HEK293 (cell line): ENCODE measurements around the gene CACNG7.

Experiments used
- CTCF ChIA-PET: fragments of 350-600 bp; formaldehyde crosslinking; extraction: SDS; loops from one replicate; lab custom pipeline; 2021; ENCODE audit warnings: antibody characterized with exemption; lab: Yijun Ruan, JAX
- POLR2A ChIA-PET: fragments of 300-600 bp; formaldehyde crosslinking; extraction: SDS; loops from one replicate; lab custom pipeline; 2020; ENCODE audit warnings: antibody characterized with exemption, inconsistent platforms; lab: Yijun Ruan, JAX
- H3K27ac ChIP-seq: fragments of 200-500 bp; sonication (Bioruptor generic); 2 replicates; pipeline ENCODE4 v1.5.1; 2014; ENCODE audit warnings: low read depth, low read length, control low read depth, inconsistent platforms; ENCODE audit errors: extremely low read depth
- H3K36me3 ChIP-seq, 2 experiments: fragments of 200-500 bp in 1 of 2; sonication (Bioruptor generic) in 1 of 2; 1 replicate in 1 of 2; 2 replicates in 1 of 2; pipeline ENCODE4 v1.5.1; 2014 to 2017; ENCODE audit warnings: inconsistent platforms in 2 of 2, low read length in 2 of 2; ENCODE audit not compliant: control insufficient read depth in 2 of 2, insufficient read depth in 1 of 2
- H3K4me1 ChIP-seq: fragments of 200-500 bp; sonication (Bioruptor generic); 2 replicates; pipeline ENCODE4 v1.5.1; 2014; ENCODE audit warnings: mild to moderate bottlenecking, low read length, inconsistent platforms; ENCODE audit not compliant: control insufficient read depth, insufficient read depth
- H3K4me3 ChIP-seq: 2 replicates; pipeline ENCODE4 v1.5.1; 2011; ENCODE audit warnings: low read depth, mild to moderate bottlenecking, control low read depth, low read length, moderate library complexity
- H3K9me3 ChIP-seq: fragments of 200-500 bp; sonication (Bioruptor generic); 2 replicates; pipeline ENCODE4 v1.5.1; 2014; ENCODE audit warnings: low read depth, low read length, inconsistent platforms; ENCODE audit not compliant: control insufficient read depth, insufficient read depth
- HOXC10 ChIP-seq: sonication (generic); formaldehyde crosslinking; IDR thresholded peaks from 2 replicates; pipeline ENCODE4 v1.8.1; 2023; ENCODE audit warnings: mild to moderate bottlenecking, missing genetic modification reagents
- PATZ1 ChIP-seq: fragments of 450-650 bp; formaldehyde crosslinking; IDR thresholded peaks from 2 replicates; pipeline ENCODE4 v1.5.1; 2016; ENCODE audit warnings: missing biosample characterization, missing genetic modification characterization
- PRDM10 ChIP-seq: fragments of 450-650 bp; formaldehyde crosslinking; IDR thresholded peaks from 2 replicates; pipeline ENCODE4 v1.5.1; 2016; ENCODE audit warnings: missing biosample characterization, missing genetic modification characterization
- SCRT2 ChIP-seq: fragments of 450-650 bp; formaldehyde crosslinking; IDR thresholded peaks from 2 replicates; pipeline ENCODE4 v1.5.1; 2016; ENCODE audit warnings: missing biosample characterization, missing genetic modification characterization
- SP3 ChIP-seq: fragments of 450-650 bp; formaldehyde crosslinking; IDR thresholded peaks from 2 replicates; pipeline ENCODE4 v1.5.1; 2016; ENCODE audit warnings: missing biosample characterization, missing genetic modification characterization
- ZBTB10 ChIP-seq: fragments of 450-650 bp; formaldehyde crosslinking; IDR thresholded peaks from 2 replicates; pipeline ENCODE4 v1.5.1; 2016; ENCODE audit warnings: missing biosample characterization, missing genetic modification characterization
- ZBTB17 ChIP-seq: fragments of 450-650 bp; formaldehyde crosslinking; IDR thresholded peaks from 2 replicates; pipeline ENCODE4 v1.5.1; 2016; ENCODE audit warnings: missing biosample characterization, missing genetic modification characterization
- ZBTB48 ChIP-seq: fragments of 450-650 bp; formaldehyde crosslinking; IDR thresholded peaks from 2 replicates; pipeline ENCODE4 v1.5.1; 2016; ENCODE audit warnings: missing biosample characterization, missing genetic modification characterization
- ZFP69B ChIP-seq: fragments of 450-650 bp; formaldehyde crosslinking; IDR thresholded peaks from 2 replicates; pipeline ENCODE4 v1.5.1; 2016; ENCODE audit warnings: missing biosample characterization, missing genetic modification characterization
- ZNF335 ChIP-seq: fragments of 450-650 bp; formaldehyde crosslinking; conservative IDR thresholded peaks from 2 replicates; pipeline ENCODE4 v1.5.1; 2016; ENCODE audit warnings: missing biosample characterization, missing genetic modification characterization
- ZNF624 ChIP-seq: fragments of 450-650 bp; formaldehyde crosslinking; IDR thresholded peaks from 2 replicates; pipeline ENCODE4 v1.5.1; 2017; ENCODE audit warnings: missing biosample characterization, missing genetic modification characterization
- ZNF692 ChIP-seq: fragments of 450-650 bp; formaldehyde crosslinking; IDR thresholded peaks from 2 replicates; pipeline ENCODE4 v1.5.1; 2016; ENCODE audit warnings: missing biosample characterization, missing genetic modification characterization
- ZNF76 ChIP-seq: fragments of 450-650 bp; formaldehyde crosslinking; IDR thresholded peaks from 2 replicates; pipeline ENCODE4; 2016; ENCODE audit warnings: low read depth, missing biosample characterization, missing genetic modification characterization, borderline replicate concordance

The CACNG7 gene

GRCh38 chr19:53908106-53908934 is 758 bp upstream of the CACNG7 start:
- Histone ChIP-seq H3K9me3 (no peaks in the 10 kb centered on the region), H3K27ac (no peak overlapping the region), H3K4me1 (no peaks in the 10 kb centered on the region), H3K4me3 (no peak overlapping the region), H3K36me3 (no peaks in the 10 kb centered on the region)
- TF ChIP-seq ZBTB48 (tag by site-specific recombination) = no peak
- TF ChIP-seq ZNF76 (tag by site-specific recombination) = peak; percentile 95
- TF ChIP-seq HOXC10 (CRISPR knock-in tag) = 0 out of 2 replicates have a peak, but pooled peaks have one; percentile 73
- TF ChIP-seq ZBTB10 = 0 out of 2 replicates have a peak, but pooled peaks have one; percentile 33
- peak; percentile 78 for TF ChIP-seq ZBTB17 (tag by site-specific recombination)
- peak; percentile 60; the same call in 1 of the 2 replicates for TF ChIP-seq ZNF692 (tag by site-specific recombination)
- TF ChIP-seq SP3 (tag by site-specific recombination) = peak; percentile 69
- 0 out of 2 replicates have a peak, but pooled peaks have one; percentile 13 for TF ChIP-seq PATZ1
- TF ChIP-seq ZFP69B (tag by site-specific recombination) = 0 out of 2 replicates have a peak, but pooled peaks have one; percentile 20
- TF ChIP-seq SCRT2 (tag by site-specific recombination) = no peak
- no peak for TF ChIP-seq ZNF624 (tag by site-specific recombination)
- peak; percentile 39 for TF ChIP-seq PRDM10 (tag by site-specific recombination)
- peak; percentile 60 for TF ChIP-seq ZNF335
- ChIA-PET POLR2A (no interaction called here), CTCF (interaction anchor here (0.5 to 2.1 kb wide), 7 partner anchors 11 to 319 kb away, joined by 3 to 9 read pairs (median 3); no protein-coding TSS in a partner anchor)
